HEK293T (cell line): ENCODE results near the gene ZP1.
"Not testable (repeated sequence)": the region's sequence is repeated elsewhere in the genome, so short reads cannot be mapped to it uniquely, and the experiment has no call there.

Source experiments
- CTCF ChIA-PET: fragments of 350-600 bp; formaldehyde crosslinking; extraction: SDS; loops from one replicate; lab custom pipeline; 2021; ENCODE audit warnings: antibody characterized with exemption, inconsistent platforms; lab: Yijun Ruan, JAX
- POLR2A ChIA-PET: fragments of 350-600 bp; formaldehyde crosslinking; extraction: SDS; loops from one replicate; lab custom pipeline; 2020; ENCODE audit warnings: antibody characterized with exemption, inconsistent platforms; lab: Yijun Ruan, JAX
- DNase-seq: peaks from one replicate; pipeline ENCODE4 v3.0.0; 2012; ENCODE audit warnings: mixed read lengths; ENCODE audit errors: extremely low spot score
- ARNT ChIP-seq: fragments of 450-650 bp; IDR thresholded peaks from 2 replicates; pipeline ENCODE4 v1.6.1; 2017; ENCODE audit warnings: mild to moderate bottlenecking
- BHLHE40 ChIP-seq: fragments of 450-650 bp; IDR thresholded peaks from 2 replicates; pipeline ENCODE4 v1.6.1; 2016; ENCODE audit warnings: mild to moderate bottlenecking, moderate library complexity, borderline replicate concordance
- CTBP1 ChIP-seq: fragments of 450-650 bp; IDR thresholded peaks from 2 replicates; pipeline ENCODE4 v1.6.1; 2016; ENCODE audit warnings: borderline replicate concordance
- ELF4 ChIP-seq: fragments of 450-650 bp; IDR thresholded peaks from 2 replicates; pipeline ENCODE4 v1.6.1; 2017; ENCODE audit warnings: antibody characterized with exemption
- FOXA1 ChIP-seq: fragments of 450-650 bp; IDR thresholded peaks from 2 replicates; pipeline ENCODE4 v1.6.1; 2016; ENCODE audit warnings: mild to moderate bottlenecking
- FOXK2 ChIP-seq: fragments of 450-650 bp; IDR thresholded peaks from 2 replicates; pipeline ENCODE4 v1.6.1; 2016; ENCODE audit warnings: mild to moderate bottlenecking
- FOXM1 ChIP-seq: fragments of 450-650 bp; IDR thresholded peaks from 2 replicates; pipeline ENCODE4 v1.6.1; 2017; ENCODE audit warnings: mild to moderate bottlenecking, borderline replicate concordance
- HDGF ChIP-seq: fragments of 450-650 bp; IDR thresholded peaks from 2 replicates; pipeline ENCODE4 v1.6.1; 2017; ENCODE audit warnings: antibody characterized with exemption, borderline replicate concordance
- L3MBTL2 ChIP-seq: fragments of 450-650 bp; conservative IDR thresholded peaks from 2 replicates; pipeline ENCODE4 v1.6.1; 2016; ENCODE audit warnings: mild to moderate bottlenecking
- LEF1 ChIP-seq: fragments of 450-650 bp; IDR thresholded peaks from 2 replicates; pipeline ENCODE4 v1.6.1; 2017; ENCODE audit warnings: mild to moderate bottlenecking, borderline replicate concordance
- NFRKB ChIP-seq: fragments of 450-650 bp; IDR thresholded peaks from 2 replicates; pipeline ENCODE4 v1.6.1; 2016; ENCODE audit warnings: mild to moderate bottlenecking, moderate library complexity
- PKNOX1 ChIP-seq: fragments of 450-650 bp; IDR thresholded peaks from 2 replicates; pipeline ENCODE4 v1.6.1; 2016
- SP1 ChIP-seq: fragments of 450-650 bp; IDR thresholded peaks from 2 replicates; pipeline ENCODE4 v1.6.1; 2017
- SUZ12 ChIP-seq: fragments of 450-650 bp; IDR thresholded peaks from 2 replicates; pipeline ENCODE4 v1.6.1; 2016; ENCODE audit warnings: mild to moderate bottlenecking
- TARDBP ChIP-seq: fragments of 450-650 bp; IDR thresholded peaks from 2 replicates; pipeline ENCODE4 v1.6.1; 2016
- ZNF384 ChIP-seq: fragments of 450-650 bp; IDR thresholded peaks from 2 replicates; pipeline ENCODE4 v1.6.1; 2016

The ZP1 gene

GRCh38 chr11:60866911-60867870 is at the start of gene ZP1:
ZP1 (plus strand) TSS chr11:60867542; CDS start chr11:60867562, 20 bp downstream.
- ChIA-PET POLR2A (no interaction called here), CTCF (no interaction called here)
- DNase-seq, result no peak
- no peak for TF ChIP-seq FOXM1
- no peak for TF ChIP-seq LEF1

- TF ChIP-seq SUZ12 (no peak), FOXM1 (no peak), ZNF384 (no peak), TARDBP (no peak), ELF4 (no peak), PKNOX1 (no peak), FOXK2 (no peak), CTBP1 (no peak), ARNT (no peak), L3MBTL2 (no peak)
- POLR2A ChIA-PET, result no interaction called here
Observed at GRCh38 chr11:60818057-60818456, 49.3 kb upstream of the ZP1 start.

GRCh38 chr11:60821827-60822599 is 45.3 kb upstream of the ZP1 start:
- ChIA-PET CTCF (interaction anchor here (0.6 kb wide), 1 partner anchor 301 kb away, joined by 4 read pairs; no protein-coding TSS in a partner anchor), POLR2A (no interaction called here)
- TF ChIP-seq BHLHE40 (no peak), SUZ12 (no peak), CTBP1 (no peak), PKNOX1 (no peak), TARDBP (no peak), LEF1 (no peak), L3MBTL2 (no peak), NFRKB (no peak), HDGF (no peak), ZNF384 (no peak), ELF4 (no peak), FOXM1 (no peak)
- DNase-seq, result no peak

More at GRCh38 chr11:60818057-60818456, 49.3 kb upstream of the ZP1 start:
- CTCF ChIA-PET, result interaction anchor here (0.6 kb wide), 1 partner anchor 271 kb away, joined by 3 read pairs; no protein-coding TSS in a partner anchor
- DNase-seq, result no peak

- DNase-seq, POLR2A ChIA-PET, CTCF ChIA-PET: not testable (repeated sequence)
Observed at GRCh38 chr11:60823745-60824306, 43.5 kb upstream of the ZP1 start.

GRCh38 chr11:60825118-60825517 is 42.2 kb upstream of the ZP1 start:
- no peak for DNase-seq
- TF ChIP-seq SUZ12, result no peak
- TF ChIP-seq FOXA1, result no peak
- TF ChIP-seq NFRKB, result no peak
- no peak for TF ChIP-seq SP1
- CTCF ChIA-PET, result no interaction called here
- POLR2A ChIA-PET, result no interaction called here

- CTCF ChIA-PET, result no interaction called here
- no peak for DNase-seq
- TF ChIP-seq PKNOX1 (no peak), NFRKB (no peak), FOXA1 (no peak), HDGF (no peak), BHLHE40 (no peak), L3MBTL2 (no peak), ARNT (no peak), ZNF384 (no peak), SUZ12 (no peak), LEF1 (no peak), FOXK2 (no peak), ELF4 (no peak), SP1 (no peak)
- POLR2A ChIA-PET, result no interaction called here
Observed at GRCh38 chr11:60825790-60826189, 41.6 kb upstream of the ZP1 start.
